ENCODE data around the gene AFDN.

AFDN gene

DNA sequence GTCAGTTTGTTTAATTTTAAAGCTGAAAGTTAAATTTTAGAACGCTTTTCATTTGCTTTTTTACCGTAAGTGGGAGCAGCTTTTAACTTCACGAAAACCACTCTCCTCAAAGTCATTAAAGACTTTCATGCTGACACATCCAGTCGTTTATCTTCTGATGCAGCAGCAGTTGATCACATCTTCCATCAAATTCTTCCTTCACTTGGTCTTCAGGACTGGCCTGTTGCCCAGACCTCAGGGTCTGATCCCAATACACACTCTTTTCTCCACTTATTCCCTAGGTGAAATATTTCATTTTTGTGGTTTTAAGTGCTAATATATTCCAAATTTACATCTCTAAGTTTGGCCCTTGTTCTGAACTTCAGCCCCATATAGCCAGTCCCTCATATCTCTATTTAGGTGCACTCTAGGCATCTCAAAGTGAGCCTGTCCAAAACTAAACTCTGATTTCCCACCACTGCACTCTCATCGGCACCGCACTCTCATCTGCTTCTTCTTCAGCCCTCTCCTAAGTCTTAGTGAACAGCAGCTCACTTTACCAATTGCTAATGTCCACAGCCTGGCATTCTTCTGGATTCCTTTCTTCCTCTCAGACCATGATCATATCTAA is 20.4 kb downstream of the AFDN start:
- DNase-seq (no peak), ATAC-seq (ENCODE audit: insufficient read depth, low read depth) (no peak)
- H3K36me3 ChIP-seq (ENCODE audit: insufficient read depth, low read length): no peaks in the 10 kb centered on the region
- H3K9me3 ChIP-seq (ENCODE audit: insufficient read depth, low read length, severe bottlenecking): no peaks in the 10 kb centered on the region
- H3K9ac ChIP-seq (ENCODE audit: low read depth, low read length): no peak overlapping the region
- H3K27me3 ChIP-seq (ENCODE audit: insufficient read depth, low read length, poor library complexity): no peaks in the 10 kb centered on the region
- no peaks in the 10 kb centered on the region for H3K4me1 ChIP-seq (ENCODE audit: insufficient read depth, low read length)
- H3K79me2 ChIP-seq (ENCODE audit: insufficient read depth, low read length): no peaks in the 10 kb centered on the region
- TF ChIP-seq EZH2 (IDR thresholded peaks at IDR 0.05; ENCODE audit: borderline replicate concordance, low read depth, low read length, severe bottlenecking): no peak
- TF ChIP-seq, protein P1, sequence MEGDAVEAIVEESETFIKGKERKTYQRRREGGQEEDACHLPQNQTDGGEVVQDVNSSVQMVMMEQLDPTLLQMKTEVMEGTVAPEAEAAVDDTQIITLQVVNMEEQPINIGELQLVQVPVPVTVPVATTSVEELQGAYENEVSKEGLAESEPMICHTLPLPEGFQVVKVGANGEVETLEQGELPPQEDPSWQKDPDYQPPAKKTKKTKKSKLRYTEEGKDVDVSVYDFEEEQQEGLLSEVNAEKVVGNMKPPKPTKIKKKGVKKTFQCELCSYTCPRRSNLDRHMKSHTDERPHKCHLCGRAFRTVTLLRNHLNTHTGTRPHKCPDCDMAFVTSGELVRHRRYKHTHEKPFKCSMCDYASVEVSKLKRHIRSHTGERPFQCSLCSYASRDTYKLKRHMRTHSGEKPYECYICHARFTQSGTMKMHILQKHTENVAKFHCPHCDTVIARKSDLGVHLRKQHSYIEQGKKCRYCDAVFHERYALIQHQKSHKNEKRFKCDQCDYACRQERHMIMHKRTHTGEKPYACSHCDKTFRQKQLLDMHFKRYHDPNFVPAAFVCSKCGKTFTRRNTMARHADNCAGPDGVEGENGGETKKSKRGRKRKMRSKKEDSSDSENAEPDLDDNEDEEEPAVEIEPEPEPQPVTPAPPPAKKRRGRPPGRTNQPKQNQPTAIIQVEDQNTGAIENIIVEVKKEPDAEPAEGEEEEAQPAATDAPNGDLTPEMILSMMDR (IDR thresholded peaks at IDR 0.05; ENCODE audit: borderline replicate concordance, extremely low read depth, low read length, poor library complexity, severe bottlenecking): no peak
- H2AFZ ChIP-seq (ENCODE audit: low read depth, low read length): no peak overlapping the region
- no peaks in the 10 kb centered on the region for H4K20me1 ChIP-seq (ENCODE audit: insufficient read depth, low read length)
- H3K27ac ChIP-seq (ENCODE audit: low read length): no peak overlapping the region
- no peak overlapping the region for H3K4me3 ChIP-seq (ENCODE audit: low read depth in 1 of 2, low read length in 2 of 2)
- no peak overlapping the region for H3K4me2 ChIP-seq (ENCODE audit: insufficient read depth, low read length)

DNA sequence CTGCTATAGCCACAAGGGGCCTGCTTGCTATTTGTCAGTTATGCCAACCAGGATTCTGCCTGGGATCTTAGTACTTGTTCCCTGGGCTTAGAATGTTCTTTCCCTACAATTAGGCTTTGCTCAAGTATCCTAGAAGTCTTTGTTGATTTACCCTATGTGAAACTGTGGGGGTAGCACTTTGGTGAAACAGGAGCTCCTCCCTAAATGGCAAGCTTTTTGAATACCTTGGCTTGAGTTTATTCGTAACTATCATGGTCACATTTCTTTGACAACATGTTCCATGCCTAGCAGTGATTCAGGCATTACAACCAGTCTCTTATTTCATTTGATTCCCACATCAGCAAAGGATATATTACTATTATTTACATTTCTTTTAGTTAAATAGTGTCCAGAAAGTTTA is 21.2 kb downstream of the AFDN start:
- Histone ChIP-seq H3K9me3 (ENCODE audit: insufficient read depth, low read length, severe bottlenecking) (no peaks in the 10 kb centered on the region), H2AFZ (ENCODE audit: low read depth, low read length) (no peak overlapping the region), H3K27me3 (ENCODE audit: insufficient read depth, low read length, poor library complexity) (no peaks in the 10 kb centered on the region), H3K9ac (ENCODE audit: low read depth, low read length) (no peak overlapping the region), H3K4me2 (ENCODE audit: insufficient read depth, low read length) (no peak overlapping the region), H3K27ac (ENCODE audit: low read length) (no peak overlapping the region), H3K4me1 (ENCODE audit: insufficient read depth, low read length) (no peaks in the 10 kb centered on the region), H3K36me3 (ENCODE audit: insufficient read depth, low read length) (no peaks in the 10 kb centered on the region), H3K79me2 (ENCODE audit: insufficient read depth, low read length) (no peaks in the 10 kb centered on the region), H3K4me3 (ENCODE audit: low read depth in 1 of 2, low read length in 2 of 2) (no peak overlapping the region), H4K20me1 (ENCODE audit: insufficient read depth, low read length) (no peaks in the 10 kb centered on the region)
- no peak for DNase-seq
- TF ChIP-seq EZH2 (IDR thresholded peaks at IDR 0.05; ENCODE audit: borderline replicate concordance, low read depth, low read length, severe bottlenecking): no peak
- TF ChIP-seq, protein P1 (IDR thresholded peaks at IDR 0.05; ENCODE audit: borderline replicate concordance, extremely low read depth, low read length, poor library complexity, severe bottlenecking): no peak
- no peak for ATAC-seq (ENCODE audit: insufficient read depth, low read depth)

DNA sequence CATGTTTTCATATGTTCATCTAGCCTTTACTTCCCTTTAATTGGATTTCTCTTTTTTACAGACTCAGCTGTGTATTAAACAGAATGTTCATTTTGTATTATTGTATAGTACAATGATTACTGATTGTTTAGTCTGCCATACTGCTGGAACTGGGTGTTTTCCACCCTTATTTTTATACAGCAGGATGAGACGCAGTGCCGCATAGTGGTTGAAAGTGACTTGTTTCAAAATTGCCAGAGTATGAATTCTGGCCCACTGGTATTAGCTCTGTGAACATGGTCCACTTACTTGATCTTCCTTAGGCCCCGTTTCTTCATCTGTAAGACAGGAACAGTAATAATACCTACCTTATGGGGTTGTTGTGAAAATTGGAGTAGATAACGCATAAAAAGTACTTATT is 22.1 kb downstream of the AFDN start:
- no peak overlapping the region for H2AFZ ChIP-seq (ENCODE audit: low read depth, low read length)
- no peak overlapping the region for H3K9ac ChIP-seq (ENCODE audit: low read depth, low read length)
- H4K20me1 ChIP-seq (ENCODE audit: insufficient read depth, low read length): no peaks in the 10 kb centered on the region
- TF ChIP-seq, protein P1 (IDR thresholded peaks at IDR 0.05; ENCODE audit: borderline replicate concordance, extremely low read depth, low read length, poor library complexity, severe bottlenecking): no peak
- no peak for TF ChIP-seq EZH2 (IDR thresholded peaks at IDR 0.05; ENCODE audit: borderline replicate concordance, low read depth, low read length, severe bottlenecking)
- H3K9me3 ChIP-seq (ENCODE audit: insufficient read depth, low read length, severe bottlenecking): no peaks in the 10 kb centered on the region
- no peak for ATAC-seq (ENCODE audit: insufficient read depth, low read depth)
- no peak overlapping the region for H3K27ac ChIP-seq (ENCODE audit: low read length)
- no peaks in the 10 kb centered on the region for H3K27me3 ChIP-seq (ENCODE audit: insufficient read depth, low read length, poor library complexity)
- no peaks in the 10 kb centered on the region for H3K36me3 ChIP-seq (ENCODE audit: insufficient read depth, low read length)
- H3K4me1 ChIP-seq (ENCODE audit: insufficient read depth, low read length): no peaks in the 10 kb centered on the region
- DNase-seq: no peak
- H3K4me3 ChIP-seq (ENCODE audit: low read depth in 1 of 2, low read length in 2 of 2): no peak overlapping the region
- H3K79me2 ChIP-seq (ENCODE audit: insufficient read depth, low read length): no peaks in the 10 kb centered on the region
- H3K4me2 ChIP-seq (ENCODE audit: insufficient read depth, low read length): no peak overlapping the region

All from DND-41 (cell line).